KG1 (cell line): ENCODE measurements around the gene PCDHGA11.
"Not testable (repeated sequence)": the region's sequence is repeated elsewhere in the genome, so short reads cannot be mapped to it uniquely, and the experiment has no call there.

Source experiments
- DNase-seq: peaks from one replicate; lab custom pipeline; 2025; lab: John Stamatoyannopoulos, UW

The PCDHGA11 gene

DNA sequence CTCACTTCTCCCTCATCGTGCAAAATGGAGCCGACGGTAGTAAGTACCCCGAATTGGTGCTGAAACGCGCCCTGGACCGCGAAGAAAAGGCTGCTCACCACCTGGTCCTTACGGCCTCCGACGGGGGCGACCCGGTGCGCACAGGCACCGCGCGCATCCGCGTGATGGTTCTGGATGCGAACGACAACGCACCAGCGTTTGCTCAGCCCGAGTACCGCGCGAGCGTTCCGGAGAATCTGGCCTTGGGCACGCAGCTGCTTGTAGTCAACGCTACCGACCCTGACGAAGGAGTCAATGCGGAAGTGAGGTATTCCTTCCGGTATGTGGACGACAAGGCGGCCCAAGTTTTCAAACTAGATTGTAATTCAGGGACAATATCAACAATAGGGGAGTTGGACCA is 10.4 kb downstream of the PCDHGA11 start:
- DNase-seq, result no peak

DNA sequence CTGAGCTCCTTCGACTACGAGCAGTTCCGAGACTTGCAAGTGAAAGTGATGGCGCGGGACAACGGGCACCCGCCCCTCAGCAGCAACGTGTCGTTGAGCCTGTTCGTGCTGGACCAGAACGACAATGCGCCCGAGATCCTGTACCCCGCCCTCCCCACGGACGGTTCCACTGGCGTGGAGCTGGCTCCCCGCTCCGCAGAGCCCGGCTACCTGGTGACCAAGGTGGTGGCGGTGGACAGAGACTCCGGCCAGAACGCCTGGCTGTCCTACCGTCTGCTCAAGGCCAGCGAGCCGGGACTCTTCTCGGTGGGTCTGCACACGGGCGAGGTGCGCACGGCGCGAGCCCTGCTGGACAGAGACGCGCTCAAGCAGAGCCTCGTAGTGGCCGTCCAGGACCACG is 11.5 kb downstream of the PCDHGA11 start:
- DNase-seq, result not testable (repeated sequence)

DNA sequence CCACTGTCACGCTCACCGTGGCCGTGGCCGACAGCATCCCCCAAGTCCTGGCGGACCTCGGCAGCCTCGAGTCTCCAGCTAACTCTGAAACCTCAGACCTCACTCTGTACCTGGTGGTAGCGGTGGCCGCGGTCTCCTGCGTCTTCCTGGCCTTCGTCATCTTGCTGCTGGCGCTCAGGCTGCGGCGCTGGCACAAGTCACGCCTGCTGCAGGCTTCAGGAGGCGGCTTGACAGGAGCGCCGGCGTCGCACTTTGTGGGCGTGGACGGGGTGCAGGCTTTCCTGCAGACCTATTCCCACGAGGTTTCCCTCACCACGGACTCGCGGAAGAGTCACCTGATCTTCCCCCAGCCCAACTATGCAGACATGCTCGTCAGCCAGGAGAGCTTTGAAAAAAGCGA is 11.9 kb downstream of the PCDHGA11 start:
- not testable (repeated sequence) for DNase-seq

DNA sequence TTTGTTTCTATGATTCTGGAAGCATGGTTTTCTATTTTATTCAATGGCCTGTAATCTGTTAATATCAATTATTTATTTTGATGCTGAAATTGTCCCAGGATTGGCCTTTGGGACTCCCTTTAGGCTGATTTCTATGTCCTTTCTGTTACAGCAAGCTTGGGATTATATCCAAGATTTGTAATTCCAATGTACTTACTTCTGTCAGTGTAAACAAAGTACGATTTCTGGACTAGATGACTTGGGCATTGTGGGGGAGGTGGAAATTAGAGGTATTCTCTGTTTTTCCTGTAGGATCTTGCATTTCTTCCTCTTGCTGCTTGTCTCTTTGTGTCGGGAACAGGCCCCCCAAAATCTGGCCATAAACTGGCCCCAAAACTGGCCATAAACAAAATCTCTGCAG is 13.2 kb downstream of the PCDHGA11 start:
- no peak for DNase-seq

DNA sequence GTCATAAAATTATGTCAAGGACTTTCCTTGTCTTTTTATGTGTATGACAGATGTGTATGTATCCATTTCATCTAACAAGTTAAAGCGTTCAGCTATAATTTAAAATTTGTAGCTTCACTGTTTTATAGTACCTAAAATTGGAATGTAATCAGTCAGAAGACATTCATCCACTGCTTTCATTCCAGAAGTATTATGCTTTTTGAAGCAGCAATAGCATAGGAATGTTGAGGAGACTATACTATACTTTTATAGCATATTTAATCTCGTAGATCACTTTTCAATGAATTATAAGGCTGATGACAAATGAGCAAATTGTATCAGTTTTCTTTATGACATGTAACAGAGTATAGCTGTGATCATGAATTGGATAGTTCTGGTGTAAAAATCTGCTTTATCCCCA is 16.4 kb downstream of the PCDHGA11 start:
- no peak for DNase-seq

DNA sequence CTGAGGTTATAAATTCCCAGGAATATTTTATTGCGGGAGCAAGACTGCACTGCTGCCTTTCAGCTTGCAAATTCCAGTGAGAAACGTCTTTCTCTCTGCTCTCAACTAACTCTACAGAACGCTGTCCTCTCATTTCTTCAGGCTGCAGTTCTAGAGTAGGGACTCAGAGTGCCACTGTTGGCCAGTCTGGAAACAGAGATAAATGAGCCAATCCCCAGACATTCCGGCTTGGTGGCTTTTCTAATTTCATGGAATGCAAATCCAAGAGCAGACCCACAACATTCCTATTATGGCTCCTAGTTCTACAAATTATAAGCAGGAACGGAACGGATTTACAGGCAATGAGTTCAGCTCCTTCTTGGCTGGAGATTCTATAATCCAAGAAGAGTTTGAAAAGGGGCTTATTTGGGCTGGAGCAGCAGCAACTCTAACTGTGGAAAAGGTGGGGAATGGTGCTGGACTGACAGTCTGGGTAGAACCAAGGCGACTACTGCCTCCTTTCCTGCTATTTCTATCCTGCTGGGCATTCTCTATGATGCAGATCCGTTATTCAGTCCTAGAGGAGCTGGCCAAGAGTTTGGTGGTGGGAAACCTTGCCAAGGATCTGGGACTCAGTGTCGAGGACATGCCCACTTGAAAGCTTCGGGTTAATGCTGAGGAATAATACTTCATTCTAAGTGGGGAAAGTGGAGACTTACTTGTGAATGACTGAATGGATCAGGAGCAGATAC is 18.7 kb downstream of the PCDHGA11 start:
- DNase-seq, result no peak

DNA sequence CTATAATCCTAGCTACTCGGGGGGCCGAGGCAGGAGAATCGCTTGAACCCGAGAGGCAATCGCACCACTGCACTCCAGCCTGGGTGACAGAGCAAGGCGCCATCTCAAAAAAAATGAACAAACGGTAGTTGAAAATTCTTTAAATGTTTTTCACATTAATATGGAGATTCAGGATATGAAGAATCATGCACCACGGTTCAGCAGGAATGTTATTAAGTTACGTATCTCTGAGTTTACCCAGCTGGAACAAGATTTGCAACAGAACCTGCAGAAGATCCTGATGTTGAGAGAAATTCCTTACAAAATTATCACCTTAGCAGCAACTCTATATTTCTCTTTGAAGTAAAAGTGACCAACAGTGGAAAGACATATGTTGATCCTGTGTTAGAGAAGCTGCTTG is 19.5 kb downstream of the PCDHGA11 start:
- no peak for DNase-seq

DNA sequence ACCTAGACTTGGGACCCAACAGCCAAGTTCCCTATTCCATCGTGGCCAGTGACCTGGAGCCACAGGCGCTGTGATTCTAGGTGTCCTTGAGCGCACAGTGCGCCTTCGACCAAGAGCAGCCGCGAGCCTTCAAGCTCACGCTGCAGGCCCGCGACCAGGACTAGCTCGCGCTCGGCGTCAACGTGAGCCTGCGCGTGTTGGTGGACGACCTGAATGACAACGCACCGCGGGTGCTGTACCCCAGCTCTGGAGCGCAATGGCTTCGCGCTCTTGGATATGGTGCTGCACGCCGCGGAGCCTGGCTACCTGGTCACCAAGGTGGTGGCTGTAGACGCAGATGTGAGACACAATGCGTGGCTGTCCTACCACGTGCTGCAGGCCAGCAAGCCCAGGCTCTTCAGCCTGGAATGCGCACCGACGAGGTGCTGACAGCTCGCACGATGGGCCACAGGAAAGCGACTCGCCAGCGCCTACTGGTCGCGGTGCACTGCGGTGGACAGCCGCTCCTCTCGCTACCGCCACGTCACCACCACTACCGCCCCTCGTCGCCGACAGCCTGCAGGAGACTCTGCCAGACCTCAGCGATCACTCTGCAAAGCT is 20.8 kb downstream of the PCDHGA11 start:
- DNase-seq, result no peak

DNA sequence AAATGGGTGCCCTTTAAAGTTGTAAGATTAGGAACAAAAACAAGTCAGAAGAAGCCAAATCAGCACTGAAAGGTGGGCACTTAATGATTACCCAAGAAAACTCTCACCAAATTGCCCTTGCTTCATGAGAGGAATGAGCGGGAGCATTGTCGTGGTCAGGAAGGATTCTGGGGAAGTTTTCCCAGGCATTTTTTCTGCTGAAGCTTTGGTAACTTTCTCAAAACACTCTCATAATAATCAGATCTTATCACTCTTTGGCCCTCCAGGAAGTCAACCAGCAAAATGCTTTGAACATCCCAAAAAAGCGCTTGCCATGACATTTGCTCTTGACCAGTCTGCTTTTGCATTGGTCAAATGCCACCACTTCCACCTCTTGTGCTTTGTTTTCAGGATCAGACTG is 44.5 kb downstream of the PCDHGA11 start:
- DNase-seq, result no peak
